ENCODE results near the gene HNRNPUL2.
"Not testable (repeated sequence)": the region's sequence is repeated elsewhere in the genome, so short reads cannot be mapped to it uniquely, and the experiment has no call there.

HNRNPUL2 gene

DNA sequence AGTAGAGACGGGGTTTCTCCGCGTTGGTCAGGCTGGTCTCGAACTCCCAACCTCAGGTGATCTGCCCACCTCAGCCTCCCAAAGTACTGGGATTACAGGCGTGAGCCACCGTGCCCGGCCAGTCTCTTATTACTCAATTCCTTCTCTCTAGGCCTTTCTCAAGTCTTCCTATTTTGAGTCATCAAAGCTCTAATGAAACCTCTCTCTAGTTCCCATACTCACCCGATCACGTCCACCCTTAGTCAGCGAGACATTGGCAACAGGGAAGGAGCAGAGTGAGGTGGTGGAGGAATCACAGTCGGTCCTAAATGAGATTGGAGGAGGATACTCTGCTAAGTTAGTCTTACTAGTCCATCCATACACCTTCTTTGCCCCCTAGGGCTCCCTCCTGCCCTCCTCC is 25.0 kb downstream of the HNRNPUL2 start:
- no peak for DNase-seq

DNA sequence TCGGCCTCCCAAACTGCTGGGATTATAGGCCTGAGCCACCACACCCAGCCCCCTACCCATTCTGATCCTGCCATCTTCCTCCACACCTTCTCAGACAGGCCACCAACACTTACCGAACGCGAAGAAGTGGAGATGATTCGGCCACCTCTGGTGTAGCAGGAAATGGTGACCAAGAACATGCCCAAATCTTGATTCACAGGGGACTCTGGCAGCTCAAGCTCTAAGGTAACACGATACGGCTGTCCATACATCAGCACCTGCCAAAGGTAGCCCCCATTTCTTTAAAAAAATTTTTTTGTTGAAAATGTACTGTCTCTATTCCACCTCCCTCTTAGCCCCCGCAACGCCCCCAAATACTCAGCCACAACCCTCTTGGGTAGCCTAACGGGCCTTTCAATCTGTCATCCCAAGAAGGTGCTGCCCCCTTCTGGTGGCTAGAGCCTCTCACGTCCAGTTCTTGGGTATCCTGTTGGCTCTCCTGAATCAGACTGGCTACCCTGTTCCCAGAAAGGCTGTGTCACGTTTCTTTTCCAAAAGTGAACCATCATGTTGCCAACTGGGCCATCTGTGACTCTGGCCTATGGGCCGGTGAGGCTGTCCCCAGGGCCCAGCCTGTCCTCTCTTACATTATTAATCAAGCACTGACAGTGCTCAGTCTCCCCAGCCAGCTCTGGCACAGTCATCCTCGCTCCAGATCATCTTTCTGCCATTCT is 32.6 kb downstream of the HNRNPUL2 start:
- DNase-seq = peak; percentile 74

DNA sequence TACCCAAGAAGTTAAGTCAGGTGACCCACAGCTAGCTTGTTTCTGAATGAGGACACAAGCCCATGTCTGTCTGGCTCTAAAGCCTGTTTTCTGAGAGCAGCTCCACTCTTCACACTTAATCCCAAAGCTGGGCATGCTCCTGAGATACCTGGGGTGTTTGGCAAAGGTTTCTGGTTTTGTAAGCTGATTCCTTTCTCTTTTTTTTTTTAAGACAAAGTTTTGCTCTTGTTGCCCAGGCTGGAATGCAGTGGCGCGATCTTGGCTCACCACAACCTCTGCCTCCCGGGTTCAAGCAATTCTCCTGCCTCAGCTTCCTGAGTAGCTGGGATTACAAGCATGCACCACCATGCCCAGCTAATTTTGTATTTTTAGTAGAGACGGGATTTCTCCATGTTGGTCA is 33.6 kb downstream of the HNRNPUL2 start:
- DNase-seq = not testable (repeated sequence)

DNA sequence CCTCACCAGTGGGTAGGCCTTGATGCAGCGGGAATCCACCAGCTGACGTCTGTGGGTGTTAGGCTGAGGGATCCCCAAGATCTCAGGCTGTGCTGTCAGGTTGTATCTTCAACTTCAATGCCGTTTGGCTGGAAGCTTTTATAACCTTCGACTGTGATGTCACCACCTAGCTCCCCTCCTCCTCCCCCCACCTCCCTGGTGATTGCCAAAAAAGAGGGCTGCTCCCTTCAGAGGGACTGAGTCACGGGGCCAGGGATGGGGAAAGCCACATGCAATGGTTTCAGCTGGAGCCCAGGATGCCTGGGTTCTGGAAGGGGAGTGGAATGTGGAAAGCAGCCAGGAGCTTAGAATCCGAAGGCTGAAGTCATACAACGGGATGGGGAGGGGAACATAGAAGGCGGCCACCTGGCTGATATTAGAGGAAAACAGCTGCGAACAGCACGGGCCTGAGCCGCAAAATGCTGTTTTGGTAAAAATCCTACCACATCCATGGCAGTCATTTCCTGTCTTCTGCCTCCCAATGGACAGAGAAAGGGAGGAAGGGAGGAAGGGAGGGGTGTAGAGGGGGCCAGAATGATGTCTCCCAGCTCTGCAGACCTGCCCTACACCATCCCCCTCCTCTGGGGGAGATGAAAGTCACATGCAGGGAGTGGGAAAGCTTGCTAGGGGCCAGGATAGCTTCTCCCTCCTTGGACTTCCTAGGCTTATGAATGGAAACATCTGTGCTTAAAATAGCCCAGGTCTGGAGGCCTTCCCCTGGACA is 37.7 kb downstream of the HNRNPUL2 start, which contains the start of gene LRRN4CL:
TSS of gene LRRN4CL (minus strand) at position 110 of the 763 bp plus-strand sequence. CDS start 1,022 bp downstream, outside the sequence.
- no peak for DNase-seq

DNA sequence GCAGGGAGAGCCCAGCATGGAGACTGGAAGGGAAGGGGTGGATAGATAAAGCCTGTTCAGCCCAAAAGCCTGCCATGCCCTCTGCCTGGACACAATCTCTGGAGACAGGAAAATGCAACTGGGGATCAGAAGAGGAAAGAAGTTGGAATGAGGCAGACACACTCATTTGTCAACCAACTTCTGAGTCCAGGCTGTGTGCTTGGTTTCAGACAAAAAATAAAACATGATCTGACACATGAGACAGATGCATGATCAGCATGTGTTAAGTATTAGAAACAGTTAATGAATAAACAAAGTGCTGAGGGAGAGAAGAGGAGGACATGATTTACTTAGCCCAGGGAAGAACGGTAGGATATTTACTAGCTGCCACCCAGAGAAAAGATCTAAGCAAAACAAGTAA is 38.8 kb downstream of the HNRNPUL2 start:
- no peak for DNase-seq

DNA sequence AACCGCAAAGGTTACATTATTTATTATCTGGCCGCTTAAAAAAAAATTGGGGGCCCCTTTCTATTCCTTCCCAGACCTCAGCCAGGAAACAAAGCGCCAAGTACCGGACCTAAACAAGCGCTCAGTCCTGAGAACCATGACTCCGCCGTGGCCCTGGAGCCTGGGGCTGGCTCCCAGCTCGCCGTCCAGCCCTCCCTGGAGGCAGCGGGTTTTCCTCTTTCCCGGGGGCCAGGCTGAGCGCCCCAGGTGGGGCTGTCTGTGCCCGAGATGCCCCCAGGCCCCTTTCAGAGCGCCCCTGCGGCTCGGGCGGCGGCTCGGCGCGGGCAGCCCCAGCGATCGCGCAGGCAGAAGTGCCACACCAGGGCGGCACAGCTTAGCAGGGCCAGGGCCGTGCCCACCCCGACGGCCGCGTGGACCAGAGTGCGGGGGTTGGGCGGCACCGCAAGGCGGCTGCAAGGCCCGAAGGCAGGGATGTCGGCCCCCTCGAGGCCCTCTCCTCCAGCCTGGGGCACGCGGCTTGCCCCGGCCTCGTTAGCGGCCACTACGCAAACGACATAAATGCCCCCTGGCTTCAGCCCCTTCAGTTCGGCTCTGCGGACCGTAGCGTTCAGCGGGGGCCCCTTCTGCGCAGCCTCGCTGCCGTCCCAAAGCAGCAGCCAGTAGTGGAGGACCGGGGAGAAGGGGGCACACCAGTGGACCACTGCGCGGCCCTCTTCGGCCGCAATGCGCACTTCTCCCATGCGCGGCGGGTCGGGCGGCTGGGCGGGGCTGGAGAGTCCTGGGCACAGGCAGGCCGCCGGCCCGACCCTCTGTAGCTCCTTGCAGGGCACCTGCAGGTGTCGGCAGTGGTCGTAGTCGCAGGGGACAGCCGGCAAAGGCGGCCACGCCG is 39.5 kb downstream of the HNRNPUL2 start:
- peak; percentile 76 for DNase-seq

DNA sequence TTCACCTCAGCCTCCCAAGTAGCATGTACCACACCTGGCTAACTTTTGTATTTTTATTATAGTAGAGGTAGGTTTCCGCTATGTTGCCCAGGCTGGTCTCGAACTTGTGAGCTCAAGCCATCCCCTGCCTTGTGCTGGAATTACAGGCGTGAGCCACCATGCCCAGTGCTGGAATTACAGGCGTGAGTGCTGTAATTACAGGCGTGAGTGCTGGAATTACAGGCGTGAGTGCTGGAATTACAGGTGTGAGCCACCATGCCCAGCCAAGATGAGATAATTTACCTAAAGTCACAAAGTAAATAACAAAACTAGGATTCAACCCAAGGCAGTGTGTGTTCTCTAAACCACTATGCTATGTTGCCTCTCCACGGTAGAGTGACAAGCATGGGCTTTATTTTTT is 44.7 kb downstream of the HNRNPUL2 start:
- DNase-seq = no peak

DNA sequence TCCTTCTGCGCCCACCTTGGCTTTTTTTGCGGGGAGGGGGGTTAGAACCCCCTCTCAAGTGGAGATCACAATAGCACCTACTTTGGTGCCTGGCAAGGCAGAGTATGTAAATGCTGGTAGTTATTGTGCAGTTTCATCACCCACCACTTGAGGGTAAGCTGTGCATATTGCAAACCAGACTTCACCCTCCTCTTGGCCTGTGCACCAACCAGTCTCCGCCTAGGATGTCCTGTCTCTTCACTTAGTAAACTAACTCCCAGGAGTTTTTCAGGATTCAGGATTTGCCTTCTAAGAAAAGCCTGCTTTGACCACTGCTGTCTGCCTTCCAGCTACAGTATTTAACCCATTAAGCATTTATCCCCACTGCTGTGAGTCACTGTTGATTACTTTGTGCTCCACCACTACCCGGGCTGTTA is 46.4 kb downstream of the HNRNPUL2 start:
- no peak for DNase-seq

DNA sequence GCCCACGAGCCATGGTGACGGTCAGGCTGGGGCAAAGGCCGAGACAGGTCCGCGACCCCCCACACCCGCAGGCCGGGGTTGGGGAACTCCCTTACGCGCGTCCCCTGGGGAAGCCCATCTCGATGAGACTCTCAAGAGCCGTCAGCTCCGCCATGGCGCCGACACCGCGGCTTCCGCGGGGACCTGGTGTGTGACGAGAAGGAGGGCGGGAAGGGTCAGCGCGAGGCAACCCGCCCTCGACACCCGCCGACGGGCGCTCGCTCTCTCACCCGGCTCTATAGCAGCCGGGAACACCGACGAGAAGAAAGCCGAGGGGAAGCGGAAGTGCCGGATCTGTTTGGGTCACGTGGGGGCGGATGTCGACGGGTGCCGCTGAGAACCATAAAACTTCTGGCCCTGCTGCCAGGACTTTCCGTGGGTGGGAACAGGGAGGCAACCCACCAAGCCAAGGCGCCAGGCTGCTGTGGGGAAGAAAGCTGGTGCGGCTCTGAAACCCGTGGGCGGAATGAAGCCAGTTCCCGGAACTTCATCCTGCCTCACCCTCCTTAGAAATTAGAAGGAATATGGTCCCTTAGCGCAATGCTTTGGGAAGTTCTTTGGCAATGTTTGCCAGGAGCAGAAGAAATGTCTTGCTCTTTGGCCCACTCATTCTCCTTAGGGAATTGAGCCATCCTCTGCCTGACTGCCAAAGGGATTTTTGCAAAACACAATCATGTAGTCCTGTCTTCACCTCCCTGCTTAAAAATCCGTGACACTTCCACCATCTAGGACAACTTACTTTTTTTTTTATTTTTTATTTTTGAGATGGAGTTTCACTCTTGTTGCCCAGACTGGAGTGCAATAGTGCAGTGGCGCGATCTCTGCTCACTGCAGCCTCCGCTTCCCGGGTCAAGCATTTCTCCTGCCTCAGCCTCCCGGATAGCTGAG is 48.2 kb downstream of the HNRNPUL2 start, which contains the start of gene UBXN1:
TSS of gene UBXN1 (minus strand) at position 304 of the 927 bp plus-strand sequence. CDS start at position 154, 150 bp downstream.
- peak; percentile 92 for DNase-seq

DNA sequence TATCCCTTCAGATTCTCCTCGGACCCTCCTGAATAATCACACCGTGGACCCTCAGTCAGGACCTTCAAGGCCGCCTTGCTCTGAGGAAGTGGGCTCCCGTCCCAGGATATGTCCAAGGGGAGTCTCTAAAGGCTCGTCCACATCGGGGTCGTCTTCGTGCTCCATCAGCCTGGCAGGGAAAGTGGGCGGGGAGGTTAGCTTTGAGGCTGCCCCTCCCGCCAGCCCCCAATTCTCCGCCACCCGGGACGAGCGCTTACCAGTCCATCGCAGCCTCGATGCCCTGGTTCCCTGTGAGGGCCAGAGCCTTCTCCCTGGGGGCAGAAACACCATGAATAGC is 48.9 kb downstream of the HNRNPUL2 start:
- no peak for DNase-seq

DNA sequence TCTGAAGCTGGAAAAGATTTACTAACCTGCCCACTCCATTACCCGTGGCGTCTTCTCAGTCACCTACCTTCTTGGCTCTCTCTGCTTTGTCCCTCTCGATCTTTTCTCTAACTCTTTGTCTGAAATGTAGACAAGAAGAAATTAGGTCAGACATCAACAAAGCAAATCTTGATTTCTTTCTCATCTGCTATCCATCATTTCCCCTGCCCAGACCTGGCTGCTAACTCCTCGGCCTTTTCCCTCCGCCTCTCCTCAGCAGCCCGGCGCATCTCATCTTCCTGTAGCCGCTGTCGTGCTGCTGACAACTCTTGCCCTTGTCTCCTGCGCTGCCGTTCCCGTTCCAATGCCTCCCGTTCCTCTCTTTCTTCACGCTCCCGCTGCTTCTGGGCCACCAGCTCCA is 49.5 kb downstream of the HNRNPUL2 start:
- DNase-seq = no peak

DNA sequence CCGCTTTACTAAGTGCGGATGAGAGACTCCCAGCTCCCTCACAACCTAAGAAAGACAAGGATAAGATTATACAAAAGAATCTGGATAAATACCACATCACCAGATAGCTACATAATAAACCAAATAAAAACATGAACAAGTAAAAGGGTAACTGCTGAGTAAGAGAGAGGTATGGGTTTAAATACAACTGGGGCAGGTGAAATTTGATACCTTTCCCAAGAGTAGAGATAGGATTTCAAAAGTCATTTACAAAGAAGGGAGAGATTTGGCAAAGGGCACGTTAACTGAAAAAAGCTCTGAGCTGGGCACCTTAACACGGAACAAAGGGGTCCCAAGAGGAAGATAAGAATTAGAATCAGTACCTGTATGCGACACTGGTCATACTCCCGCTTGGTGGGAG is 50.1 kb downstream of the HNRNPUL2 start:
- DNase-seq = no peak

DNA sequence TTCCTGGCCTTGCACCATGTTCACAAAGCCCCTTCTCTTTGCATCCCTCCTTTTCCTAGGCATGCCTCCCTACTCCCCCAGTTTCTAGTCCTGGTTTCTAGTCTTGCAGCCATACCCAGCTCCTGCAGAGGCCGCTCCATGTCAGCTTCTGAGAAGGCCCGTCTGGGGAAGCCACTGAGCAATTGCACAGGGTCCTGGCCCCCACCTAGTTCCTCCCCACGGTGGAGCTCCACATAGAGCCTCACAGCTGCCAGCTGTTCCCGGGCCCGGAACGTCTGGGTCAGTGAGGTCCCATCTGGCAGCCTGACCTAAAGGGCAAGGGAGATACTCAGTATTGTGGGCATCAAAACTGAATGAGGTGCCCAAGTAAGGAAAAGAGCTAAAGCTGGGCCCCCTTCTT is 50.6 kb downstream of the HNRNPUL2 start:
- no peak for DNase-seq

DNA sequence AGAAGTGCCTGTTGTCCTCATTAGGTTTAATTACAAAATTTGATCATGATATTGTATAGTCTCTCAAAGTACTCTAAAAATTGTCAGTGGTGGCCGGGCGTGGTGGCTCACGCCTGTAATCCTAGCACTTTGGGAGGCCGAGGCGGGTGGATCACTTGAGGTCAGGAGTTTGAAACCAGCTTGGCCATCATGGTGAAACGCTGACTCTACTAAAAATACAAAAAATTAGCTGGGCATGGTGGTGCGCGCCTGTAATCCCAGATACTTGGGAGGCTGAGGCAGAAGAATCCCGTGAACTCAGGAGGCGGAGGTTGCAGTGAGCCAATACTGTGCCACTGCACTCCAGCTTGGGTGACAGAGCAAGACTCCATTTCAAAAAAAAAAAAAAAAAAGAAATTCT is 51.8 kb downstream of the HNRNPUL2 start:
- not testable (repeated sequence) for DNase-seq

DNA sequence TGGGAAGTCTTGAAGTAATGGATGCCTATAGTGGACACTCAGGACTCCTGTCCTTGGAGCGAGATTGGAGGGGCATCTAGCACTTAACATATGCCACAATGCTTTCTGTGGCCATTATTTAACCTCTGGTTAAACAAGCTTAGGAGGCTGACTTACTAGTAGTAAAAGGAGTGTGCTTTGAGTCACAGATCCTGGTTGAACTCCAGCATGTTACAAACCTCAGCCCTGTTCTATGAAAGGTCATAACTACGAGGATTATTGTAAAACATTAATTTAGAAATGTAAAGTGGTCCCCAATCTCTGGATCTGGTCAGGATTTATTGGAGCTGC is 54.1 kb downstream of the HNRNPUL2 start:
- no peak for DNase-seq

DNA sequence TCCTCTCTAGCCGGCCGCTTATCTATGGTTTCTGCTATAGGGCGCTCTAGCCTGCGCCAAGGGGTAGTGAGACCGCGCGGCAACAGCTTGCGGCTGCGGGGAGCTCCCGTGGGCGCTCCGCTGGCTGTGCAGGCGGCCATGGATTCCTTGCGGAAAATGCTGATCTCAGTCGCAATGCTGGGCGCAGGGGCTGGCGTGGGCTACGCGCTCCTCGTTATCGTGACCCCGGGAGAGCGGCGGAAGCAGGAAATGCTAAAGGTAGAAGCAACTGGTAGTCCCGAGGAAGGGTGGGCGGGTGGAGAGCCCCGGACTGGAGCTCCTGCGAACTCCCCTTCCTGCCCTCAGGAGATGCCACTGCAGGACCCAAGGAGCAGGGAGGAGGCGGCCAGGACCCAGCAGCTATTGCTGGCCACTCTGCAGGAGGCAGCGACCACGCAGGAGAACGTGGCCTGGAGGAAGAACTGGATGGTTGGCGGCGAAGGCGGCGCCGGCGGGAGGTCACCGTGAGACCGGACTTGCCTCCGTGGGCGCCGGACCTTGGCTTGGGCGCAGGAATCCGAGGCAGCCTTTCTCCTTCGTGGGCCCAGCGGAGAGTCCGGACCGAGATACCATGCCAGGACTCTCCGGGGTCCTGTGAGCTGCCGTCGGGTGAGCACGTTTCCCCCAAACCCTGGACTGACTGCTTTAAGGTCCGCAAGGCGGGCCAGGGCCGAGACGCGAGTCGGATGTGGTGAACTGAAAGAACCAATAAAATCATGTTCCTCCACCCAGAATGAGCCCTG is 55.5 kb downstream of the HNRNPUL2 start, which contains the start of the genes LBHD1 and UQCC3:
TSS of gene LBHD1 (minus strand) at position 660 of the 782 bp plus-strand sequence. CDS start 2,236 bp downstream, outside the sequence.
TSS of gene UQCC3 (plus strand) at position 66 of the 782 bp plus-strand sequence. CDS start at position 139, 73 bp downstream.
- peak; percentile 97 for DNase-seq

DNA sequence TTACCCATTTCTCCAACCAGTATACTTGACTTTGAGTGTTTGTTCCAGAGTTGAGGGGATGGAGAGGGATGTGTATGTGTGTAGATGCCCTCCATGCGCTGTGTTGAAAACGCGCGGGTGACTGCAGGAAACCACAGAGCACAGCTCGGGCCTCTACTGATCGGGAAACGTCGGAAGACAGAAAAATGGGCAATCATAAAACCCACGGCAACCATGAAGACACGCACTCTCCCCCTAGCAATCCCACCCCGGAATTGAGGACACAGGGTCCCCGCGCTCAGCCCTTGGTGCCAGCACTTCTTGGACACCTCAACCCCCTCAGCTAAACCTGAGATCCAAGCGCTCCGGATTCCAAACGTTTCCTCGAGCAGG is 56.0 kb downstream of the HNRNPUL2 start:
- DNase-seq = no peak

DNA sequence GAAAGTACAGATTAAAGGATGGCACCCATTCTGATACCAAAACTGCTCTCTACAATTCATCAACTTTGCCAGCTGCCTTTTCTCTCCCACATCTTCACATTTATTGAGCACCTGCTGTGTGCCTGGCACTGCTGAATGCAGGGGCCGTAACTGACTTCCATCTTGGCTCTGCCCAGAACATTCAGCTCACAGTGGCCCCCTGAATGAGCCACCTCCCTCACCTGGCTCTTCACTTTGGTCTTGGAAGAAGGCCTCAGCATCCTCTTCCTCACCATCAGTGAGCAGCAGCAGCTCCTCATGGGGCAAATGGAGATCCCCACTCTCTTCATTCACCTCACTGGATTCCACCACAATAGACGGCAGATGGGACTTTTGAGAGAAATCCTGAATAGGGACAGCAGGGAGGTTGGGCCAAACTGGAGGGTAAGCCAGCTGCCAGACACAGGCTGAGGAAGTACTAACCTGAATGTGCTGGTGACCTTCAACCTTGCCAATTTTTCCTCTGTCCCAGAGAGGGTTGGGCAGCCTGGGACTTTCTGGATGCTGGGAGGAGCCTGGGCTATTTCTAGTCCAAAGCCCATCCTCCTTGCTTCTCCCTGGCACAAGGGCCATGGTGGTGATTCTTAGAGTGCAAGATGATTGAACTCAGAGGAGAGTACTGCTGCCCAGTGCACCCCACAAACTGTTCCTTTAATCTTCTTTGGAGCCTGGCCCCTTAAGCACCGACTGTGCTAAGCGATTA is 57.7 kb downstream of the HNRNPUL2 start:
- DNase-seq = no peak

DNA sequence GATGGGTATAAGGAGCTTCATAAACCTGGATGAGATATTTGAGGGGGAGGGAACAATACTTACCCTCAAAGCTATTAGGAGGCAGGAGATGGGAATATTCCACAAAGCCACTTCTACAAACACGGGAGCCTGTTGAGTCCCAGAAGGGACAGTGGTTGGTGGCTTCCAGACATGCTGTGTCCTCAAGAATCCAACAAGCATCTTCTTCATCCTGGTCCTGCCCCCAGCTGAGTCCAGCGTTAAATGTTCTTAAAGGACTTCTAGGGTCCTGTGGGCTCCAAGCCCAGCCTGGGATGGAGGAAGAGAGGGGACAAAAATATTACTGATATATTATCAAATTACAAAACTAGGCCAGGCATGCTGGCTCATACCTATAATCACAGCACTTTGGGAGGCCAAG is 59.8 kb downstream of the HNRNPUL2 start:
- no peak for DNase-seq

DNA sequence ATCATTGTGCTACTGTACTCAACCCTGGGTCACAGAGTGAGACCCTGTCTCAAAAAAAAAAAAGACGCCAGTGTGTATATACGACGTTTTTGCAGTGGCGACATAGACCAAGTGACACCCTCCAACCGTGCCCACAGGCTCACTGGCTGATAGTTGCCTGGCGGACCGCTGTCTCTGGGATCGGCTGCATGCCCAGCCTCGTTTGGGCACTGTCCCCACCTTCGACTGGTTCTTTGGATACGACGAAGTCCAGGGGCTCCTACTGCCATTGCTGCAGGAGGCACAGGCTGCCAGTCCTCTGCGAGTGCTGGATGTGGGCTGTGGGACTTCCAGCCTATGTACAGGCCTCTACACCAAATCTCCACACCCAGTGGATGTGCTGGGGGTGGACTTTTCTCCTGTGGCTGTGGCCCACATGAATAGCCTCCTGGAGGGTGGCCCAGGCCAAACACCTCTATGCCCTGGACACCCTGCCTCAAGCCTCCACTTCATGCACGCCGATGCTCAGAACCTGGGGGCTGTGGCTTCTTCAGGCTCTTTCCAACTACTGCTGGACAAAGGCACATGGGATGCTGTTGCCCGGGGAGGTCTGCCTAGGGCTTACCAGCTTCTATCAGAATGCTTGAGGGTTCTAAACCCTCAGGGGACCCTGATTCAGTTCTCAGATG is 60.9 kb downstream of the HNRNPUL2 start:
- DNase-seq = no peak

Data from retina (tissue), 1 donor.